NCI-H146 (cell line): ENCODE measurements around the gene PIWIL4.

Experiments
- DNase-seq: peaks from one replicate; lab custom pipeline; 2025; lab: John Stamatoyannopoulos, UW

Gene PIWIL4

DNA sequence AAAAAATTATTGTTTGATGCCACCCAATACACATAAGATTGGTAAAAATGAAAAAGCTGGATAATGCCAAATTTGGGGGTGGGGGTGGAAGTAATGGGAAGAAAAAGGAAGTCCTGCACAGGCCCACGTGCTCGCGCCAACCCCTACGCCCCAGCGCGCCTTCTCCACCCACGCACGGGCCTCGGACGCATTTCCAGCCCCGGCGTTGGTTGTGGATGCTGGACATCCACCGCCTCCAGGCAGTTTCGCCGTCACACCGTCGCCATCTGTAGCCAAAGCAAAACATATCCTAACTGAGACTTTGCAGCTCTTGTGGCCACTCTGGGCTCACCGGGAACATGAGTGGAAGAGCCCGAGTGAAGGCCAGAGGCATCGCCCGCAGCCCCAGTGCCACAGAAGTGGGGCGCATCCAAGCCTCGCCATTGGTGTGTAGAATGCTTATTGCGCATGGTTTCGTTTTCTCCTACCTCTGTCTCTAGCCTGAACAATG lies at the start of gene PIWIL4:
Gene PIWIL4, plus strand, starts transcription at position 188 of the 490 bp plus-strand sequence. Its CDS starts 151 bp downstream, at position 339.
- DNase-seq, result no peak

DNA sequence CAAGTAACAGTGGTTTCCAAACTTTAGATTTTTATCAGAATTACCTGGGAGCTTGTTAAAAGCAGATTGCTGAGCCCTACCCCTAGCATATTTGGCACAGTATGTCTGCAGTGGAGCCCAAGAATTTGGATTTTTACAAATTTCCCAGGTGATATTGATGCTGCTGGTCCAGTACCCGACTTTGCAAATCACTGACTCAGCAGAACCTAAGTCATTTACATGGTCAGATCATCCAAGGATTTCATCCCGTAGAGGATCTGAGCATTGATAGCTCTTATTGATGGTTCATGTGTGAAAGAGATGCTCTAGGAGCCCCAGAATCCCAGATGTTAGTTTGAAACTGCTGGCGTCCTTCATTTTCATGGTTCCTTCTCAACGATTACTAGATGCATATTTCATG lies 48.9 kb upstream of the PIWIL4 start:
- DNase-seq, result no peak

DNA sequence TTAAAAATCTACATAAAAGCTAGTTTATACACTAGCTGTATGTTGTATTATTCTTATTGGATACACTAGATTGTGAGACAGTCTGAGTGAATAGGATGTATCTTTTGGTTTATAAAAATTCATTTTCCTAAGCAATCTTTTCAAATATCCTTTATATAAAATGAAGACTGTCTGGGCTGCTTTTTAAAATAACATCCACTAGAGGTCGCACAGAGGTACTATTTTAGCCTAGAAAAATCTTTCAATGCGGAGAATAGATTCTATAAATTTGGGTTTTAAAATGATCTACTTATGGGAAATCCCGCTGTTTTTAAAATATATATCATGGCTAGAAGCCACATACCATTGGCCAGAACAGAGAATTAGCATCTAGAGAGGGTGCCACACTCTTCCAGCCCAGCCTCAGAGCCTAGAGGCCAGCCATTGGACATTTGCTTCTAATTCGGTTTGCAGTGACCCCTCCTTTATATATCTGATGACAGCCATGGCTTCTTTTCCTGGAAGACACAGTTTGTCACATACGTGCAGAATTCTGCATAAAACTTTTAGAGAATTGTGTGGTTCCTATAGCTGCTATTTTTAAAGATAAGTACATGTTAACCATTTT lies 47.6 kb upstream of the PIWIL4 start:
- peak; percentile 15 for DNase-seq

DNA sequence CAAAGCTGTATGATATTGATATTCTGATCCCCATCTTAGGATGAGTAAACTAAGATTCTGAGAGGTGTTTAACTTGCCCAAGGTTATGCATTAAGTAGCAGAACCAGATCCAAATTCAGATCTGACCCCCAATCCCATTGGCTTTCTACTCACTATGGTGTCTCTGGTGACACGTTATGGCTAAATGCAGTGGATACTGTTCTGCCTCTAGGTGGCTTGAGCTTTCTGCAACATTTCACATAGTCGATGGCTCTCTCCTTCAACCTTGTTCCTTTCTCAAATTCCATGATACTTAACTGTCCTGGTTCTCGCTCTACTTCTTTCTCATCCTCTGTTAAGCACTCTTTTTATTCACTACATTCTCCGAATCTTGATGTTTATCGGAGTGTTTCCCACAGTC lies 45.5 kb upstream of the PIWIL4 start:
- peak; percentile 17 for DNase-seq

DNA sequence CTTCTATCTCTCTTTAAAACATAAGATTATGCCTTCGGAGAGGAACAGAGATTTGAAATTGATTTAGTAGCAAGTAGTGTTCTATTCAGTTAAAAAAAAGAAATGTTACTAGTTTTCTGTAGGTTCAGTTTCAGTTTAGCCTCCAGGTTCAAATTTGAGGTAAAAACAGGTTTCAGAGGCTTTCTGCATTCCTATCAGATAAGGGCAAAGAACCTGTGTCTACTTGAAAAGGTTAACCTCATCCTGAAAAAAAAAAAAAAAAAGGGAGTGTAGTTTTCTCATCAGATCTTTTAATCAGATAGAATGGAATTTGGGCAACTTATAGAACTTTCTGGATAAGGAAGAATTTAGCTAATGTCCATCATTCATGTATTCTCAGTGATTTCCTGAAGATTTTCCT lies 42.8 kb upstream of the PIWIL4 start:
- DNase-seq, result no peak

DNA sequence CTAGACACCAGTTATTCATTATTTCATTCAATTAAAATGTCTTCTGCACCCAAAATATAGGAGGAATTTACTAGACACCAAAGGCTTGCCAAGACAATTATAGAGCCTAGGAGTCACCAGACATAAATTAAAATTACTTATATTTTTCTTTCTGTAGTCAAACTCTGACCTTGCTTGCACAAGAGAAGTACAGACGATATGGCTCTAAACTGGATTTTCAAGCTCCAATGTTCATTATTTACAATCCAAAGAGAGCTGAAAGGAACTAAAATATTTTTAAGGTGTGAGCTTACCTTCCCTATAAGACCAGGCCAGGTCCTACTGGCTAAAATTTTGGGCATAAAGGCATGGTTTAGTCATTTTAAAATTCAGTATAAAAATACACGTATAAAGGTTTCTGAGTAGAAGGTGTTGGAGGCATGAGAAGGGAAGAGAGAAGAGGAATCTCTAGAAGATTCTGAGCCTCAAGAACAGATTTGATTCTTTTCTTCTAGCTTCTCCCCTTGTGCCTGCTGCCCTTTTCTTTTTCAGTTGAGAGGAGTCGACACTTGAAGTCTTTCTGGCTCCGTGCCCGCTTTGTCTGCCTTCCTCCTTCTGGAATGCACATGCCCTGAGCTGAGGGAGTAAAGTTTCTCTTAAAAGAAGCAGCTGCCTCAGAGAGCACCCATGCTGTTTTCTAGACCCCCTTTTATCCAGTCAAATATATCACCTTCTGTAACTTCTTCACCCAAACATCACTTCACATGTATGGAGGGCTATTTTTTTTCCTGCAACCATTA lies 41.4 kb upstream of the PIWIL4 start:
- DNase-seq, result no peak

DNA sequence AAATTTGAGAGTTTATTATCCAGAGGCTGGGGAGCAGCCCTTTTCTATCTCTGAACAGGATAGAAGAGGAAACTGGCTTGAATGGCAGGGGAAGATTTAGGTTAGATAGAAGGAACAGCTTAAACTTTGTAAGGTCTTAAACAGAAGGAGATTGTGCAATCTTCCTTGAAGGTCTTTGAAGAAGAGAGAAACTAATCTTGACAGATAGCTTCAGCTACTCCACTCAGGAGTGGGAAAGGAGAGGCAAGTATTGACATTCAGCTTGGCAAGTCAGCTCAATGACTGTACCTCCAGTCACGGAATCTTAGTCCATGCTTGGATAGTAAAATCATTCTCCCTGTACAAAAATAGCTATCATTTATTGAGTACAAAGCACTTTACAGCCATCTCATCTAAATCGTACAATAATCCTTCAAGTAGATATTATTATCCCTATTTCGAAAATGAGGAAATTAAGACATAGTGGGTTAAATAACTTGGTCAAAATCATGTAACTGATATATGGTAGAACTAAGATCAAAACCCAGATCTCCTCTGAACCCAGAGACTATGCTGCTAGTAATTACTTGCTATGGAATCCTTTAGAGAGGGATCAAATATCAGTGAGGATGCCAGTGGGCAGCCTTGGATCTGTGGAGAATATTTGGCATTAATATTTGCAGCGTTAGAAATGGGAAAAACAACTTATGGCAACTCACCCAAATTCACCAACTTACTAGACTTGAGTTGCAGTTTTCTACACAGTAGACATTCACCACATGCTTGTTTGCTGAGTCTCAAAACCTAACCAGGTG lies 40.3 kb upstream of the PIWIL4 start:
- no peak for DNase-seq

DNA sequence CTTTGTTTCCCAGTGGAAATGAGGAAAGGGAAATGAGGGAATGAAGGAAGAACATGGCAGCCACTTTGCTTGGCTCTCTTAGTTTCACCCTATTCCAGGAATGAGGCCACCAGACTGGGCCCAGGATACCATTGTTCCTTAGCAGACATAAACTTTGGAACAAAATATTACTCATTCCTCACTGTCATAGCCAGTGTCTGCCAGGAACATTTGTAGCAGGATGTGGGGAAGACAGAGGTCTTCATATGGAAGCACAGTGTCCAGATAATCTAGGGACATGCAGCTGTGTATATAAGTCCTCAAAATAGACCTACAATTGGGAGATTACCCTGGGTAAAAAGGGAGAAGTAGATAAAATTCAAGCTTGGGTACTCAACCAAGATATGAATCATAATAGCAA lies 38.6 kb upstream of the PIWIL4 start:
- no peak for DNase-seq

DNA sequence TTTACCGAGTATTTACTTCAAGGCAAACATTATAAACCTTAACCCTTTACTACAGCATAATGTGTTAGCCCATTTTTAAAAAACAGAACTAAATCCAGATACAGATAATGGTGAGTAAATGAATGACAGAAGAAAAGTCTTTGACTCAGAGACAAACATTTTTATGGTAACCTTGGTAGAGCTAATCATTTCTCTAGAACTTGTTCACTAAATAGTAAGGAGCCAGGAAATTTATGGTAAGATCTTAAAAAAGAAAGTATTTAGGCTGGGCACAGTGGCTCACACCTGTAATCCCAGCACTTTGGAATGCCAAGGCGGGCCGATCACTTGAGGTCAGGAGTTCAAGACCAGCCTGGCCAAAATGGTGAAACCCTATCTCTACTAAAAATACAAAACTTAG lies 35.0 kb upstream of the PIWIL4 start:
- no peak for DNase-seq

DNA sequence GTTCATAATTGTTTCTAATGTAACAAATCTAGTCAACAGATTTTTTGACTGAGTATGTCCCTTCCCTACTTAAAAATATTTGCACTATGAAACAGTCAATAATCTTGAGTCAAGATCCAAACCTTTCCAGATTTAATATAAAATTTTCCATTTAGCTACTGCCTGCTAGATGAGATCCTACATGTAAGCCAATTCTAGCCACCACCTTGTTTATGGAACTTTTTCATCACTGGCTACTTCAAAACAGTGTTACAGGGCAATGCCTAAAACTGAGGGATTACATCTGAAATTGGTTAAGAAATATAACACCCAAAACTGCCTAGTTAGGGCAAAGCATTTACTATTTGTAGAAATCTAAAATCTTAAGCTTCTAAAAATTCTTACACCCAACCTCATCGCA lies 34.0 kb upstream of the PIWIL4 start:
- DNase-seq, result no peak

DNA sequence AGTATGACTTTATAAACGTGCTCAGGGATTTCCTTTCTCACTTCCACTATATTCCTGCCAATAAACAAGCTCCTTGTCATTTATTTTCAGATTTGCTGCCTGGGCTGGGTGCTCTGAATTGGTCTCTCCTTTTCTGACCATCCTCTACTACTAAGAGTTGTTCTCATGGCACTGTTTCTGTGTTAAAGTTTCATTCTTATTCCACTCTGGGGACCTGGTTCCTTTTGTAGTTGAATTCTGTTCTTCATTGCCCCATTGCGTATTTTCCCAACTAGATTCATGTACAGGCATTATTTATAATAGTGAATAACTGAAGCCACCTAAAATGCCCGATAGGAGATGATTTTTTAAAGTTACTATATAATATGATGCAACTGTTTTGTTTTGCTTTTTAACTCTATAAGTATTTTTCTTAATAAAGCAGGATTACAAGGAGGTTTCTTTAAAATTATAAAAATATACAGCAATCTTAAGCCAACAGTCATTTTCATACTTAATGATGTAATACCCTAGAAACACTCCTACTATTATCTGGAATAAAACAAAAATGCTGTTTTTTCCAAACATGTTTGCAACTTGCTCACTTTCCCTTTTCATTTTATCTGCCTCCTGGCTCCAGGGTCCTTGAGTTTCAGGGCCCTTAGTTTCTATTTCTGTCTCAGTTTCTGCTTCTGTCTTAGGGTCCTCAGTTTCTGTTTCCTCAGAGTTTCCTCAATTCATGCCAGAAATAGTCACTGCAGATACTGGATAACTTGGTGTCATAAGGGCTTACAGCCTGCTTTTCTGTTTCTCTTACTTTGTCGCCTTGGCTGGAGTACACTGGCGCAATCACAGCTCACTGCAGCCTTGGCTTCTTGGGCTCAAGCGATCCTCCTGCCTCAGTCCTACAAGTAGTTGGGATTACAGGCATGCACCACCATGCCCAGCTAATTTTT lies 33.2 kb upstream of the PIWIL4 start:
- DNase-seq, result no peak

DNA sequence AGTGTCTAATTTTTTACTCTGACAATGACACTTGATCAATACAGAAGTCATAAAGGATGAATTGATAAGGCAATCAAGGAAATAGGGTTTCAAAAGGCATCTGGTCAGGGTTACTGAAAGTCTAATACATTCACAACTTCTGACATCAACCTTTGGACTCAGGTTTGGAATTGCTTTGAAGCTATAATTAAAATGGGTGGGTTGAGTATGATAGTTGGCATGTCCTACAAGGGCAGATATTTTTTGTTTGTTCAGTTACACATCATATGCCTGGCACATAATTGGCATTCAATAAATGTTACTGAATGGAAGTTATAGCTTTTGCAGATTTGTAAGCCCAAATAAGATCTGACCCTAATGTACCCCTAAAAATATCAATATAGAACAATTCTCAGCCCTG lies 30.8 kb upstream of the PIWIL4 start:
- no peak for DNase-seq

DNA sequence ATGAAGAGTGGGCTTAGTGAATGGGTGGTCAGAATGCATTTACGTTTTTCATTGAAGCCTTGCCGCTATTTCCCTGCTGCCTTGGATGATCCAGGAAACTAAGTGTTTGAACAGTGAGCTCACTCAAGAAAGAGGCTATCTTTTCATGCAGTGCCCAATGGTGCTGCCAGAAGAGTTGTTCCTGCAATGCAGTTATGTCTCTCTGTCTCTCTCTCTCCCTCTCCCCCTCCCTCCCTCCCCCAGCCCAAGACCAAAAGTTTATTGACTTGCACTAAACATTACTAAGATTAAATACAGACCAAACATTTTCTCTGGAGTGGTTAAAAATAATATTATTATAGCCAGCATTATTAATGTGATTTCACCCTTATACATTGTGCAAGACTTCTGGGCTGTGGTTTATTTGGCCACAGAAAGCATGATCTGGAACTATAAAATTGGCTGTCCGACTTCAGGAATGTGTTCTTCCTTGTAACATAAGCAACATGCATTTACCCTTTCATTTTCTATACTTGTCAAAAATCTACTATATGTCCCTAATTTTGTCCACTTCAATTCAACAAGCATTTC lies 30.1 kb upstream of the PIWIL4 start:
- no peak for DNase-seq

DNA sequence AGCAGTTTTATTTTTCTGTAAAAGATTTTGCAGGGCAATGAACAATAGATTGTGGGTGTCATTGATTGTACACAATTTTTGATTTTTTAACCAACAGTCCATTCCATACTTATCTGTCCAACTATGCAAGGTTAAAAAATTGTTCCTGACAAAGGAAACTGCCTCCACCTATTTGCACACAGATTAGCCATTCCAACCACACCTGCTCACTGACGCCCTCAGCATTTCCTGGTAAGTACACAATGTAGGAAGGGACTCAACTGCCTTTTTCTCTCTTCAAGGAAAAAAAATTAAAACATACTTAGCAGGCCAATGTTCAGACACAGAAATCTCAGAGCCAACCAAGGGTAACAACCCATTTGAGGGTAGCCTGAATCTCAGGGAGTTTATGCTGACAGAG lies 27.7 kb upstream of the PIWIL4 start:
- peak; percentile 7 for DNase-seq

DNA sequence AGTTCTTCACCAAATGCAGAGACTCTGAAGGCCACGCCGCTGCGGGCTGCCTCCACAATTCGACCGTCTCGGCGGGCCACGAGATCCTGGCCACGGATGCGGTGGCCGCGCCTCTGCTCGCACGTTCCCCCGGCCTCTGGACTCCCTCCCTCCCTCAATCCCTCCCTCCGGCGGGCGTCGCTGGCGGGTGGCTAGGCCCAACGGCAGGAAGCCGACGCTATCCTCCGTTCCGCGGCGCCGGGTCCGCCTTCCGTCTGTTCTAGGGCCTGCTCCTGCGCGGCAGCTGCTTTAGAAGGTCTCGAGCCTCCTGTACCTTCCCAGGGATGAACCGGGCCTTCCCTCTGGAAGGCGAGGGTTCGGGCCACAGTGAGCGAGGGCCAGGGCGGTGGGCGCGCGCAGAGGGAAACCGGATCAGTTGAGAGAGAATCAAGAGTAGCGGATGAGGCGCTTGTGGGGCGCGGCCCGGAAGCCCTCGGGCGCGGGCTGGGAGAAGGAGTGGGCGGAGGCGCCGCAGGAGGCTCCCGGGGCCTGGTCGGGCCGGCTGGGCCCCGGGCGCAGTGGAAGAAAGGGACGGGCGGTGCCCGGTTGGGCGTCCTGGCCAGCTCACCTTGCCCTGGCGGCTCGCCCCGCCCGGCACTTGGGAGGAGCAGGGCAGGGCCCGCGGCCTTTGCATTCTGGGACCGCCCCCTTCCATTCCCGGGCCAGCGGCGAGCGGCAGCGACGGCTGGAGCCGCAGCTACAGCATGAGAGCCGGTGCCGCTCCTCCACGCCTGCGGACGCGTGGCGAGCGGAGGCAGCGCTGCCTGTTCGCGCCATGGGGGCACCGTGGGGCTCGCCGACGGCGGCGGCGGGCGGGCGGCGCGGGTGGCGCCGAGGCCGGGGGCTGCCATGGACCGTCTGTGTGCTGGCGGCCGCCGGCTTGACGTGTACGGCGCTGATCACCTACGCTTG lies 23.2 kb upstream of the PIWIL4 start, which contains the start of gene FUT4:
Gene FUT4, plus strand, starts transcription at position 227 of the 951 bp plus-strand sequence. Its CDS starts 213 bp downstream, at position 440.
- DNase-seq, result peak; percentile 92

DNA sequence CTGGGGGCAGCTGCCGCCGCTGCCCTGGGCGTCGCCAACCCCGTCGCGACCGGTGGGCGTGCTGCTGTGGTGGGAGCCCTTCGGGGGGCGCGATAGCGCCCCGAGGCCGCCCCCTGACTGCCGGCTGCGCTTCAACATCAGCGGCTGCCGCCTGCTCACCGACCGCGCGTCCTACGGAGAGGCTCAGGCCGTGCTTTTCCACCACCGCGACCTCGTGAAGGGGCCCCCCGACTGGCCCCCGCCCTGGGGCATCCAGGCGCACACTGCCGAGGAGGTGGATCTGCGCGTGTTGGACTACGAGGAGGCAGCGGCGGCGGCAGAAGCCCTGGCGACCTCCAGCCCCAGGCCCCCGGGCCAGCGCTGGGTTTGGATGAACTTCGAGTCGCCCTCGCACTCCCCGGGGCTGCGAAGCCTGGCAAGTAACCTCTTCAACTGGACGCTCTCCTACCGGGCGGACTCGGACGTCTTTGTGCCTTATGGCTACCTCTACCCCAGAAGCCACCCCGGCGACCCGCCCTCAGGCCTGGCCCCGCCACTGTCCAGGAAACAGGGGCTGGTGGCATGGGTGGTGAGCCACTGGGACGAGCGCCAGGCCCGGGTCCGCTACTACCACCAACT lies 22.4 kb upstream of the PIWIL4 start:
- no peak for DNase-seq

DNA sequence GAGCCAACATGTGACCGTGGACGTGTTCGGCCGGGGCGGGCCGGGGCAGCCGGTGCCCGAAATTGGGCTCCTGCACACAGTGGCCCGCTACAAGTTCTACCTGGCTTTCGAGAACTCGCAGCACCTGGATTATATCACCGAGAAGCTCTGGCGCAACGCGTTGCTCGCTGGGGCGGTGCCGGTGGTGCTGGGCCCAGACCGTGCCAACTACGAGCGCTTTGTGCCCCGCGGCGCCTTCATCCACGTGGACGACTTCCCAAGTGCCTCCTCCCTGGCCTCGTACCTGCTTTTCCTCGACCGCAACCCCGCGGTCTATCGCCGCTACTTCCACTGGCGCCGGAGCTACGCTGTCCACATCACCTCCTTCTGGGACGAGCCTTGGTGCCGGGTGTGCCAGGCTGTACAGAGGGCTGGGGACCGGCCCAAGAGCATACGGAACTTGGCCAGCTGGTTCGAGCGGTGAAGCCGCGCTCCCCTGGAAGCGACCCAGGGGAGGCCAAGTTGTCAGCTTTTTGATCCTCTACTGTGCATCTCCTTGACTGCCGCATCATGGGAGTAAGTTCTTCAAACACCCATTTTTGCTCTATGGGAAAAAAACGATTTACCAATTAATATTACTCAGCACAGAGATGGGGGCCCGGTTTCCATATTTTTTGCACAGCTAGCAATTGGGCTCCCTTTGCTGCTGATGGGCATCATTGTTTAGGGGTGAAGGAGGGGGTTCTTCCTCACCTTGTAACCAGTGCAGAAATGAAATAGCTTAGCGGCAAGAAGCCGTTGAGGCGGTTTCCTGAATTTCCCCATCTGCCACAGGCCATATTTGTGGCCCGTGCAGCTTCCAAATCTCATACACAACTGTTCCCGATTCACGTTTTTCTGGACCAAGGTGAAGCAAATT lies 21.7 kb upstream of the PIWIL4 start:
- no peak for DNase-seq

DNA sequence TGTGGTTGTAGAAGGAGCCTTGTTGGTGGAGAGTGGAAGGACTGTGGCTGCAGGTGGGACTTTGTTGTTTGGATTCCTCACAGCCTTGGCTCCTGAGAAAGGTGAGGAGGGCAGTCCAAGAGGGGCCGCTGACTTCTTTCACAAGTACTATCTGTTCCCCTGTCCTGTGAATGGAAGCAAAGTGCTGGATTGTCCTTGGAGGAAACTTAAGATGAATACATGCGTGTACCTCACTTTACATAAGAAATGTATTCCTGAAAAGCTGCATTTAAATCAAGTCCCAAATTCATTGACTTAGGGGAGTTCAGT lies 21.1 kb upstream of the PIWIL4 start:
- no peak for DNase-seq

DNA sequence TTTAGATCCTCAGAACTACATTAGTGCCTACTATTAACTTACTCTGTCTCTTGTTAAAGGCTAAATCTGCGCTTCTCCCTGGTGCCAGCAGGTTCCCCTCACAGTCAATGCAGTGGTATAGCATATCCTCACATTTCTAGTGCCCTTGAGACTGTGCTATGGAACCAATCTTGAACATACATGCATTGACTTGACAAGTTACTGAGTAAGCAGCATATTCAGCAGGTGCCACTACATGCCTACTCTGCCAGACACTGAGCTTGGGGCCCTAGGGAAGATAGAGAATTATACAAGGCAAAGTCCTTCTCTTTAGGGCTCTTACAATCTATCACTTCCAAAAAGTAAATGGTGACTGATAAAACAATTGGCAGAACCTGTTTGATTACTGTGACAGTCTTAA lies 20.3 kb upstream of the PIWIL4 start:
- no peak for DNase-seq
